Uterus (tissue), 4 donors: ENCODE data around the gene TRO. TPM values are rescaled to one million over a fixed set of nuclear protein-coding genes. Genes with fewer than 3 reads are reported as not detected.

Experiments used
- DNase-seq, 2 donors: peaks; one replicate each; pipeline ENCODE4 v3.0.0-alpha.2; 2019 to 2020
- H3K27ac ChIP-seq, 2 donors: fragments of 200-600 bp; sonication (generic); 1 replicate in 1 of 2; 2 replicates in 1 of 2; pipeline ENCODE4 v1.5.1; 2016 to 2018
- H3K27me3 ChIP-seq, 2 donors: fragments of 200-600 bp; sonication (generic); one replicate each; pipeline ENCODE4 v1.5.1; 2018 to 2019; ENCODE audit warnings: control low read depth in 1 of 2
- H3K36me3 ChIP-seq, 2 donors: fragments of 200-600 bp; sonication (generic); one replicate each; pipeline ENCODE4 v1.5.1; 2019; ENCODE audit warnings: control low read depth in 1 of 2
- H3K4me1 ChIP-seq, 2 donors: fragments of 200-600 bp; sonication (generic); one replicate each; pipeline ENCODE4 v1.5.1; 2018 to 2019; ENCODE audit warnings: control low read depth in 1 of 2
- H3K4me3 ChIP-seq, 2 donors: fragments of 200-600 bp; sonication (generic); 1 replicate in 1 of 2; 2 replicates in 1 of 2; pipeline ENCODE4 v1.5.1; 2018 to 2019; ENCODE audit warnings: mild to moderate bottlenecking in 1 of 2
- H3K9me3 ChIP-seq, 2 donors: fragments of 200-600 bp; sonication (generic); one replicate each; pipeline ENCODE4 v1.5.1; 2019; ENCODE audit warnings: control low read depth in 1 of 2
- POLR2A ChIP-seq, 2 donors: fragments of 450-650 bp; IDR thresholded peaks; one replicate each; pipeline ENCODE4 v1.6.1; 2016; ENCODE audit warnings: antibody characterized with exemption in 2 of 2, mild to moderate bottlenecking in 1 of 2, moderate library complexity in 1 of 2
- intact Hi-C: fragments of 100-400 bp; cut with DNase I; formaldehyde crosslinking; loops from one replicate; pipeline ENCODE4 v1.15.1; 2023; ENCODE audit warnings: low total_unique reads
- total RNA-seq, 4 donors: library from RNA; depleted of rRNA in 3 of 4; stranded (reverse); fragments of >200 nt in 3 of 4; gene quantifications; one replicate each; pipeline versions ENCODE4 v1.1.0 to v1.2.4, GENCODE V29; 2014 to 2023
- TF ChIP-seq, protein P1 (sequence below), 4 experiments: fragments of 200-600 bp in 2 of 4; fragments of 450-650 bp in 2 of 4; sonication (generic) in 2 of 4; IDR thresholded peaks; one replicate each; pipeline ENCODE4 v1.5.1; 2016 to 2019; ENCODE audit warnings: antibody characterized with exemption in 4 of 4, mild to moderate bottlenecking in 2 of 4, moderate library complexity in 1 of 4
- donor health status: DM: yes; HTN: yes; CAD: no.

Gene TRO, protein sequence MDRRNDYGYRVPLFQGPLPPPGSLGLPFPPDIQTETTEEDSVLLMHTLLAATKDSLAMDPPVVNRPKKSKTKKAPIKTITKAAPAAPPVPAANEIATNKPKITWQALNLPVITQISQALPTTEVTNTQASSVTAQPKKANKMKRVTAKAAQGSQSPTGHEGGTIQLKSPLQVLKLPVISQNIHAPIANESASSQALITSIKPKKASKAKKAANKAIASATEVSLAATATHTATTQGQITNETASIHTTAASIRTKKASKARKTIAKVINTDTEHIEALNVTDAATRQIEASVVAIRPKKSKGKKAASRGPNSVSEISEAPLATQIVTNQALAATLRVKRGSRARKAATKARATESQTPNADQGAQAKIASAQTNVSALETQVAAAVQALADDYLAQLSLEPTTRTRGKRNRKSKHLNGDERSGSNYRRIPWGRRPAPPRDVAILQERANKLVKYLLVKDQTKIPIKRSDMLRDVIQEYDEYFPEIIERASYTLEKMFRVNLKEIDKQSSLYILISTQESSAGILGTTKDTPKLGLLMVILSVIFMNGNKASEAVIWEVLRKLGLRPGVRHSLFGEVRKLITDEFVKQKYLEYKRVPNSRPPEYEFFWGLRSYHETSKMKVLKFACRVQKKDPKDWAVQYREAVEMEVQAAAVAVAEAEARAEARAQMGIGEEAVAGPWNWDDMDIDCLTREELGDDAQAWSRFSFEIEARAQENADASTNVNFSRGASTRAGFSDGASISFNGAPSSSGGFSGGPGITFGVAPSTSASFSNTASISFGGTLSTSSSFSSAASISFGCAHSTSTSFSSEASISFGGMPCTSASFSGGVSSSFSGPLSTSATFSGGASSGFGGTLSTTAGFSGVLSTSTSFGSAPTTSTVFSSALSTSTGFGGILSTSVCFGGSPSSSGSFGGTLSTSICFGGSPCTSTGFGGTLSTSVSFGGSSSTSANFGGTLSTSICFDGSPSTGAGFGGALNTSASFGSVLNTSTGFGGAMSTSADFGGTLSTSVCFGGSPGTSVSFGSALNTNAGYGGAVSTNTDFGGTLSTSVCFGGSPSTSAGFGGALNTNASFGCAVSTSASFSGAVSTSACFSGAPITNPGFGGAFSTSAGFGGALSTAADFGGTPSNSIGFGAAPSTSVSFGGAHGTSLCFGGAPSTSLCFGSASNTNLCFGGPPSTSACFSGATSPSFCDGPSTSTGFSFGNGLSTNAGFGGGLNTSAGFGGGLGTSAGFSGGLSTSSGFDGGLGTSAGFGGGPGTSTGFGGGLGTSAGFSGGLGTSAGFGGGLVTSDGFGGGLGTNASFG (N-terminal part only)
- total RNA-seq: 10 to 100 TPM; 20.0 to 80.7 (median 29.1) TPM

DNA sequence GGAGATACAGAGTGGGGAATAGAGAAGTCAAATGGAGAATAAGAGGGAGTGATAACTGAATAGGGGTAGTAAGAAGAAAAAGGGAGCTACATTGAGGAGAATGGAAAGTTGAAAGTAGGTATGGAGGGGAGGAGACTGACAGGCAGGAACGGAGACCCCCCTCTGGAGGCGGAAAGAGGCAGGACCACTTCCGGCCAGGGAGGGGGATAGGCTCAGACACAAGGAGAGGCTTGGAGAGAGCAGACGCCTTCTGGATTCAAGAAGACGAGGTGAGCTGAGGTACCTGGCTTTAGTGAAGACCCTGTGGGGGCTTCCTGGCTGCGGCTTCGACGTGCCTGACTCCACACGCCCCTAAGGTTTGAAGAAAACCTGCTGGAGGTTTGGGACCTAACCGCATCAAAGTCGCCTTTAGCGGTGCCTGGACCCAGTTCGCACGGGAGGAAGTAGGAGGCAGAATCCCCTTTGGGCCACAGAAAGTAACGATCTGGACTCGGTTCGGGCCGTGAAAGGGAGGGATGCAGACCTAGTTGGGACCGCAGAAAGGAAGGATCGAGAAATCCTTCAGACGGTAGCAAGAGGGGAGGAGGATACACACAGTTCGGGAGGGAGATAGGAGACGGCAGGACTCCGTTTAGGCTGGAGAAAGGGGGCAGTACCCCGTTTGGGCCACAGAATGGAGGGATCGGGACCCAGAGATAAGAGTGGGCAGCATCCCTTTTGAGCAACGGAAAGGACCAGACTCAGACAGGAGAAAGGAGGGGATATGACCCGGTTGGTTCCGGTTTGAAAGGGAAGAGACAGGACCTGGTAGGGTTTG lies at the start of gene TRO:
TSS of gene TRO (plus strand) at position 215 of the 817 bp plus-strand sequence. CDS start 1,423 bp downstream, outside the sequence.
- no peak for TF ChIP-seq POLR2A (IDR thresholded peaks at IDR 0.05)
- TF ChIP-seq, protein P1, sequence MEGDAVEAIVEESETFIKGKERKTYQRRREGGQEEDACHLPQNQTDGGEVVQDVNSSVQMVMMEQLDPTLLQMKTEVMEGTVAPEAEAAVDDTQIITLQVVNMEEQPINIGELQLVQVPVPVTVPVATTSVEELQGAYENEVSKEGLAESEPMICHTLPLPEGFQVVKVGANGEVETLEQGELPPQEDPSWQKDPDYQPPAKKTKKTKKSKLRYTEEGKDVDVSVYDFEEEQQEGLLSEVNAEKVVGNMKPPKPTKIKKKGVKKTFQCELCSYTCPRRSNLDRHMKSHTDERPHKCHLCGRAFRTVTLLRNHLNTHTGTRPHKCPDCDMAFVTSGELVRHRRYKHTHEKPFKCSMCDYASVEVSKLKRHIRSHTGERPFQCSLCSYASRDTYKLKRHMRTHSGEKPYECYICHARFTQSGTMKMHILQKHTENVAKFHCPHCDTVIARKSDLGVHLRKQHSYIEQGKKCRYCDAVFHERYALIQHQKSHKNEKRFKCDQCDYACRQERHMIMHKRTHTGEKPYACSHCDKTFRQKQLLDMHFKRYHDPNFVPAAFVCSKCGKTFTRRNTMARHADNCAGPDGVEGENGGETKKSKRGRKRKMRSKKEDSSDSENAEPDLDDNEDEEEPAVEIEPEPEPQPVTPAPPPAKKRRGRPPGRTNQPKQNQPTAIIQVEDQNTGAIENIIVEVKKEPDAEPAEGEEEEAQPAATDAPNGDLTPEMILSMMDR (IDR thresholded peaks at IDR 0.05): no peak
- no peaks in the 10 kb centered on the region for H3K9me3 ChIP-seq
- DNase-seq: peak in 1 of 2 donors; percentile 22
- intact Hi-C loops: no loop called here
- H3K27me3 ChIP-seq: no peaks in the 10 kb centered on the region
- no peaks in the 10 kb centered on the region for H3K4me1 ChIP-seq
- H3K4me3 ChIP-seq: peak within 1 kb of the TSS; percentile 38 to 41
- H3K36me3 ChIP-seq: no peaks in the 10 kb centered on the region
- H3K27ac ChIP-seq: peak within 1 kb of the TSS; percentile 47 to 71

DNA sequence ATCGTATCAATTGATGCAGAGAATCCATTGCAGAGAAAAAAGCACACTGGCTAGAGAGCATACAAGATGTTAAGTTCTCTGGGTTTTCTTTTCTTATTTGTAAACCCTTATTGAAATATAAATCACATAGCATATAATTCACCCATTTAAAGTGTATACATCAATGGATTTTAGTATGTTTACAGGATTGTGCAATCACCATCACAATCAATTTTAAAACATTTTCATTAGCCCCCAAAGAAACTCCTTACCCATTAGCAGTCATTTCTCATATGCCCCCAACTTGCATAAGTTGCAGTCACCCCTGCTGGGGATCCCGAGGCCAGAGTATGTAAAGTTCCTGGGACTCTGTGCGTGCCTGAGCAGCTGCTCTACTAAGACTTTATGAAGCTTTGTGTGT lies 34.9 kb upstream of the TRO start:
- H3K4me1 ChIP-seq: no peaks in the 10 kb centered on the region
- H3K27ac ChIP-seq: no peak overlapping the region
- no peak for DNase-seq
- H3K36me3 ChIP-seq: no peaks in the 10 kb centered on the region
- no peaks in the 10 kb centered on the region for H3K27me3 ChIP-seq
- intact Hi-C loops: no loop called here
- TF ChIP-seq, protein P1 (IDR thresholded peaks at IDR 0.05): no peak
- TF ChIP-seq POLR2A (IDR thresholded peaks at IDR 0.05): no peak
- no peak overlapping the region for H3K4me3 ChIP-seq
- H3K9me3 ChIP-seq: no peaks in the 10 kb centered on the region

DNA sequence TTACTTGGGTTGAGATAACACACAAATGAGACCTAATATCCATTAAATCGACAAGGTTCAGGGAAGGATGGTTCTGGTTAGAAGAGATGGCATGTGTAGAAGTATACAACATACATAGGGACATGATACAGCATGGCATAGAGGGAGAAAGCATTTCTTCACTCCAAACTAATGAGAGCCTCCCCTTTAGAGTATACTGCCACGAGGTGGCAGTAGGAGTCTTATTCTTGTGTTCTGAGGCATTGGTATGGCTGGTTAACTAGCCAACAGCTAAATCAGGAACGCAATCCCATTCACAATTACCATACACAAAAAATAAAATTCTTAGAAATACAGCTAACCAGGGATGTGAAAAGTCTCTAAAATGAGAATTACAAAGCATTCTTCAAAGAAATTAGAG lies 29.1 kb upstream of the TRO start:
- Histone ChIP-seq H3K4me1 (no peaks in the 10 kb centered on the region), H3K36me3 (no peaks in the 10 kb centered on the region), H3K27me3 (no peaks in the 10 kb centered on the region), H3K9me3 (no peaks in the 10 kb centered on the region), H3K4me3 (no peak overlapping the region), H3K27ac (no peak overlapping the region)
- intact Hi-C loops: no loop called here
- TF ChIP-seq POLR2A (IDR thresholded peaks at IDR 0.05): no peak
- TF ChIP-seq, protein P1 (IDR thresholded peaks at IDR 0.05): no peak
- no peak for DNase-seq

DNA sequence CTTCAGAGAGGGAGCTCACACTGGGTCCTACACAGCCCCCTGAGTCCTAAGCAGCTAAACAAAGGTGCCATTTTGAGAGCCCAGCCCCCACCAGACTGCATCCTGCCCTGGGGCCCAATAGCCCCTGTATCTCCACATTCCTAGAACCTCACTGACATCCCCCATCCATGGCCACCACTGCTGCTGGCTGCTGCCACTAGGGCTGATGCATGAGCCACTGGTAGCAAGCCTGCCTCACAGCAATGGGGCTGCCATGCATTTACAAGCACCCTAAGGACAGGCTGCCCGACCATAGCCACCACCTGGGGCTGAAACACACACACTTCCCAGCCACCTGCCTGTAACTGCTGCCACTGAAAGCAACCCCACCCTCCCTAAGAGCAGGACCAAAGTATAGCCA lies 26.5 kb upstream of the TRO start:
- intact Hi-C loops: no loop called here
- no peaks in the 10 kb centered on the region for H3K4me1 ChIP-seq
- no peak overlapping the region for H3K4me3 ChIP-seq
- no peaks in the 10 kb centered on the region for H3K27me3 ChIP-seq
- no peaks in the 10 kb centered on the region for H3K9me3 ChIP-seq
- no peak overlapping the region for H3K27ac ChIP-seq
- DNase-seq: no peak
- no peak for TF ChIP-seq POLR2A (IDR thresholded peaks at IDR 0.05)
- TF ChIP-seq, protein P1 (IDR thresholded peaks at IDR 0.05): no peak
- H3K36me3 ChIP-seq: no peaks in the 10 kb centered on the region
